Hepatocyte (in vitro differentiated cells): ENCODE results near the gene PTH1R.

Source experiments
- EZH2 ChIP-seq: fragments of 200-600 bp; sonication (generic); IDR thresholded peaks from 2 replicates; pipeline ENCODE4 v1.6.1; 2016; ENCODE audit warnings: antibody characterized with exemption, mild to moderate bottlenecking, borderline replicate concordance
- EZH2phosphoT487 ChIP-seq: fragments of 200-600 bp; sonication (generic); IDR thresholded peaks from one replicate; pipeline ENCODE4 v1.6.1; 2018; ENCODE audit warnings: antibody characterized with exemption, mild to moderate bottlenecking, low read depth, moderate library complexity; ENCODE audit not compliant: unreplicated experiment, severe bottlenecking
- TF ChIP-seq, protein P1 (sequence below): fragments of 200-600 bp; sonication (generic); IDR thresholded peaks from 2 replicates; pipeline ENCODE4 v1.5.1; 2016; ENCODE audit warnings: antibody characterized with exemption, mild to moderate bottlenecking; ENCODE audit not compliant: poor library complexity

DNA sequence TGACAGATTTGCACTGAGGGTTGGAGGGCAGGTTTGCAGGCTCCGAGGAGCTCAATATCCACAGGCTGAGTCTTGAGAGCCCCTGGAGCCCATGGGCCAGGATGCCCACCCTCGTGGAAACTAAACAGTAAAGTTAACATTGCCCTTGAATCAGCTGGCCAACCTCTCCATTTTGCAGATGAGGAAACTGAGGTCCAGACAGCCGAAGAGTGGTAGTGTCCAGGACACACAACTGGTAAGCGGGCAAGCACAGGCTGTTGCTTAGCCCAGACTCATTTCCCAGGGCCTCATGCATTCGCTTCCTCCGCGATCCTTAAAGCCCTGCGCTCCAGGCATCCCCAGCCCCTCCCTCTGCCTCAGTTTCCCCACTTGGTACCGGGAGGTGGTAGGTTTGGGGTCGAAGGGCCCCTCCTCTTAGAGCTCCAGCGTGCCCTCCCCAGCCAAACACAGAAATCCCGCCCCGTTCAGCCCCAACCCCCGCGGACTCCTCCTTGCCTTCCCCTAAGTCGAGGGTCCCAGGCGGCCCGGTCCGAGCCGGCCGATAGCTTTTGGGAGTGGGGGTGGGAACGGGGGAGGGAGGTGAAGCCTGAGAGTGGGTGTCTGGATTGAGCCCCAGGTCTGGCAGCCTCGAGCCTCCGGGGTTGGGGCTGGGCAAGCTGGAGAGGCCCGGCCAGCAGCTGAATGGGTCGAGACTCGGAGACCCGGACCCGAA is 3.5 kb downstream of the PTH1R start:
- TF ChIP-seq, protein P1, sequence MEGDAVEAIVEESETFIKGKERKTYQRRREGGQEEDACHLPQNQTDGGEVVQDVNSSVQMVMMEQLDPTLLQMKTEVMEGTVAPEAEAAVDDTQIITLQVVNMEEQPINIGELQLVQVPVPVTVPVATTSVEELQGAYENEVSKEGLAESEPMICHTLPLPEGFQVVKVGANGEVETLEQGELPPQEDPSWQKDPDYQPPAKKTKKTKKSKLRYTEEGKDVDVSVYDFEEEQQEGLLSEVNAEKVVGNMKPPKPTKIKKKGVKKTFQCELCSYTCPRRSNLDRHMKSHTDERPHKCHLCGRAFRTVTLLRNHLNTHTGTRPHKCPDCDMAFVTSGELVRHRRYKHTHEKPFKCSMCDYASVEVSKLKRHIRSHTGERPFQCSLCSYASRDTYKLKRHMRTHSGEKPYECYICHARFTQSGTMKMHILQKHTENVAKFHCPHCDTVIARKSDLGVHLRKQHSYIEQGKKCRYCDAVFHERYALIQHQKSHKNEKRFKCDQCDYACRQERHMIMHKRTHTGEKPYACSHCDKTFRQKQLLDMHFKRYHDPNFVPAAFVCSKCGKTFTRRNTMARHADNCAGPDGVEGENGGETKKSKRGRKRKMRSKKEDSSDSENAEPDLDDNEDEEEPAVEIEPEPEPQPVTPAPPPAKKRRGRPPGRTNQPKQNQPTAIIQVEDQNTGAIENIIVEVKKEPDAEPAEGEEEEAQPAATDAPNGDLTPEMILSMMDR: no peak
- TF ChIP-seq EZH2: no peak
- TF ChIP-seq EZH2phosphoT487: no peak
